Activated CD4-positive, CD25-positive, alpha-beta regulatory T cell treated with anti-CD3 and anti-CD28 coated beads, Interleukin-2, amount 50 U/mL, for 72 hours (primary cell): Measurements from ENCODE around the gene JUNB.

Experiments
- DNase-seq: peaks from one replicate; pipeline ENCODE4 v3.0.0; 2021

Gene JUNB

GRCh38 chr19:12774588-12775555 lies 16.4 kb upstream of the JUNB start, which contains the start of gene HOOK2:
Gene HOOK2 (minus strand): TSS chr19:12775552. CDS start chr19:12775449, 103 bp downstream.
- DNase-seq, result no peak

- DNase-seq, result peak; percentile 88
These were observed 13.9 kb upstream of the JUNB start for GRCh38 chr19:12777217-12778016.

GRCh38 chr19:12778017-12778904 lies 13.0 kb upstream of the JUNB start:
- DNase-seq, result no peak

- no peak for DNase-seq
These were observed 12.5 kb upstream of the JUNB start for GRCh38 chr19:12778905-12779161.

GRCh38 chr19:12779162-12779993 lies 11.9 kb upstream of the JUNB start:
- DNase-seq, result no peak

GRCh38 chr19:12782174-12782423 lies 9.2 kb upstream of the JUNB start:
- no peak for DNase-seq

GRCh38 chr19:12782424-12783290 lies 8.6 kb upstream of the JUNB start:
- DNase-seq, result peak; percentile 86

GRCh38 chr19:12783291-12783848 lies 7.9 kb upstream of the JUNB start:
- DNase-seq, result no peak

- DNase-seq, result no peak
These were observed 7.4 kb upstream of the JUNB start for GRCh38 chr19:12783849-12784393.

GRCh38 chr19:12784394-12784870 lies 6.9 kb upstream of the JUNB start:
- DNase-seq, result no peak

GRCh38 chr19:12784871-12785430 lies 6.3 kb upstream of the JUNB start:
- no peak for DNase-seq

GRCh38 chr19:12785431-12786031 lies 5.8 kb upstream of the JUNB start:
- no peak for DNase-seq

- no peak for DNase-seq
These were observed 5.0 kb upstream of the JUNB start for GRCh38 chr19:12786141-12786870.

- DNase-seq, result no peak
These were observed 4.3 kb upstream of the JUNB start for GRCh38 chr19:12786952-12787351.

- no peak for DNase-seq
These were observed 3.8 kb upstream of the JUNB start for GRCh38 chr19:12787458-12787857.

- no peak for DNase-seq
These were observed 3.1 kb upstream of the JUNB start for GRCh38 chr19:12788042-12788681.

- no peak for DNase-seq
These were observed 2.6 kb upstream of the JUNB start for GRCh38 chr19:12788682-12789097.

GRCh38 chr19:12789098-12789903 lies 2.0 kb upstream of the JUNB start:
- DNase-seq, result no peak
